Superior temporal gyrus (tissue), 1 donor: Measurements from ENCODE around the gene ABHD8.
"Not testable (repeated sequence)": the region's sequence is repeated elsewhere in the genome, so short reads cannot be mapped to it uniquely, and the experiment has no call there.

Experiments
- DNase-seq: peaks from one replicate; pipeline ENCODE4 v3.0.0-alpha.2; 2016; ENCODE audit errors: extremely low spot score

The ABHD8 gene

GRCh38 chr19:17296976-17297375, 6.2 kb downstream of the ABHD8 start:
- no peak for DNase-seq

GRCh38 chr19:17296273-17296672, 7.0 kb downstream of the ABHD8 start:
- no peak for DNase-seq

- DNase-seq: not testable (repeated sequence)
Observed at GRCh38 chr19:17295551-17295950, 7.7 kb downstream of the ABHD8 start.

- no peak for DNase-seq
Observed at GRCh38 chr19:17294051-17294891, 9.0 kb downstream of the ABHD8 start.

- no peak for DNase-seq
Observed at GRCh38 chr19:17293605-17294004, 9.6 kb downstream of the ABHD8 start.

- DNase-seq: peak; percentile 62
Observed at GRCh38 chr19:17292301-17293074, 10.7 kb downstream of the ABHD8 start.

GRCh38 chr19:17289489-17289888, 13.7 kb downstream of the ABHD8 start:
- DNase-seq: peak; percentile 9

GRCh38 chr19:17286752-17287151, 16.5 kb downstream of the ABHD8 start:
- no peak for DNase-seq

GRCh38 chr19:17286263-17286662, 17.0 kb downstream of the ABHD8 start:
- no peak for DNase-seq

GRCh38 chr19:17285415-17286135, 17.6 kb downstream of the ABHD8 start:
- DNase-seq: no peak

- no peak for DNase-seq
Observed at GRCh38 chr19:17283504-17283996, 19.7 kb downstream of the ABHD8 start.

GRCh38 chr19:17282488-17283125, 20.6 kb downstream of the ABHD8 start:
- peak; percentile 76 for DNase-seq

GRCh38 chr19:17281391-17282304, 21.6 kb downstream of the ABHD8 start, which contains the start of gene ANKLE1:
ANKLE1 (plus strand) TSS chr19:17281901; CDS start chr19:17281921, 20 bp downstream.
- no peak for DNase-seq

GRCh38 chr19:17279436-17279835, 23.8 kb downstream of the ABHD8 start:
- DNase-seq: no peak

GRCh38 chr19:17275441-17276175, 27.6 kb downstream of the ABHD8 start:
- DNase-seq: no peak

- not testable (repeated sequence) for DNase-seq
Observed at GRCh38 chr19:17274892-17275291, 28.3 kb downstream of the ABHD8 start.

GRCh38 chr19:17268754-17269153, 34.5 kb downstream of the ABHD8 start:
- DNase-seq: no peak

GRCh38 chr19:17266975-17267788, 36.0 kb downstream of the ABHD8 start, which contains the start of gene BABAM1:
BABAM1 (plus strand) TSS chr19:17267443; CDS start chr19:17268807, 1,364 bp downstream.
- peak; percentile 99 for DNase-seq

- DNase-seq: no peak
Observed at GRCh38 chr19:17266589-17266974, 36.6 kb downstream of the ABHD8 start.
